Endothelial cell of umbilical vein (primary cell): Measurements from ENCODE around the gene WFDC13.

Source experiments
- CTCF ChIP-seq, 2 donors: IDR thresholded peaks; 1 replicate in 1 of 2; 2 replicates in 1 of 2; pipeline ENCODE4 v1.5.1; 2011; ENCODE audit warnings: low read length in 2 of 2, mild to moderate bottlenecking in 2 of 2, moderate library complexity in 2 of 2, control low read depth in 1 of 2, inconsistent platforms in 1 of 2, low read depth in 1 of 2; ENCODE audit not compliant: insufficient read depth in 1 of 2; ENCODE audit errors: extremely low read depth in 1 of 2
- EZH2 ChIP-seq: IDR thresholded peaks from 2 replicates; pipeline ENCODE4 v1.6.1; 2012; ENCODE audit warnings: borderline replicate concordance, low read depth, mild to moderate bottlenecking, moderate library complexity, low read length, inconsistent platforms; ENCODE audit not compliant: severe bottlenecking
- POLR2A ChIP-seq: IDR thresholded peaks from 2 replicates; pipeline ENCODE4 v1.6.1; 2012; ENCODE audit warnings: low read depth, mild to moderate bottlenecking, control low read depth, low read length
- POLR2AphosphoS5 ChIP-seq: IDR thresholded peaks from 2 replicates; pipeline ENCODE4 v1.6.1; 2012; ENCODE audit warnings: low read depth, mild to moderate bottlenecking, control low read depth, low read length, moderate library complexity; ENCODE audit not compliant: insufficient read depth

DNA sequence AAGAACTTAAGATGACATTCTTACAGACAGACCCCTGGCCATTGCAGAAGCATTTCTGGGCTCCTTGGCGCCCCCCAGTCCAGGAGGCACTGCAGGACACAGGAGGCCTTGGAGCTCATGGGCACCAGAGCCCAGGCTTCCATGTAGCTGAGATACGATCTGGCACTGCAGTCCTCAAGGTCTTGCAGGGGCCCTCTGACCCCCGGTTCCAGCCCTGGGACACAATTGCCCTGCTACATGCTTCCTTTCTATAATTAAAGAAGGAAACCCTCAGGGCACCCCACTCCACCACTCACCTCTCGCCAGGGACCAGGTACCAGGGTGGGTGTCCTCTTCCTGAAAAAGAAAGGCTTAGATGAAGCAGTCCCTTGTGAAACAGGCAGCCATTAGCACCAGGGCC, 56.3 kb downstream of the WFDC13 start:
- TF ChIP-seq POLR2A (no peak), EZH2 (no peak), CTCF (IDR thresholded peaks at IDR 0.05; ENCODE audit: extremely low read depth in 1 of 2, insufficient read depth in 1 of 2, low read depth in 1 of 2, low read length in 2 of 2) (no peak), POLR2AphosphoS5 (no peak)
